Upper lobe of left lung (tissue), 6 donors: Measurements from ENCODE around the gene NAV1. TPM values are rescaled to one million over a fixed set of nuclear protein-coding genes. Genes with fewer than 3 reads are reported as not detected.

Experiments used
- ATAC-seq, 2 donors: fragments of 200-7000 bp; cut with Tn5 transposase; one replicate each; pipeline ENCODE4 v1.9.1; 2022; ENCODE audit warnings: mild to moderate bottlenecking in 2 of 2, moderate library complexity in 2 of 2; ENCODE audit not compliant: low FRiP score in 2 of 2
- DNase-seq, 2 donors: peaks; one replicate each; pipeline ENCODE4 v3.0.0-alpha.2; 2019 to 2020
- H3K27ac ChIP-seq, 4 donors: fragments of 200-600 bp; sonication (generic); one replicate each; pipeline ENCODE4 v1.5.1; 2016 to 2019
- H3K27me3 ChIP-seq, 4 donors: fragments of 200-600 bp; sonication (generic); one replicate each; pipeline ENCODE4 v1.5.1; 2017 to 2019
- H3K36me3 ChIP-seq, 4 donors: fragments of 200-600 bp; sonication (generic); one replicate each; pipeline ENCODE4 v1.5.1; 2016 to 2019
- H3K4me1 ChIP-seq, 4 donors: fragments of 200-600 bp; sonication (generic); one replicate each; pipeline ENCODE4 v1.5.1; 2018 to 2019
- H3K4me3 ChIP-seq, 4 donors: fragments of 200-600 bp; sonication (generic); one replicate each; pipeline ENCODE4 v1.5.1; 2017 to 2019; ENCODE audit warnings: mild to moderate bottlenecking in 2 of 4, moderate library complexity in 1 of 4
- H3K9me3 ChIP-seq, 4 donors: fragments of 200-600 bp; sonication (generic); one replicate each; pipeline ENCODE4 v1.5.1; 2018 to 2019
- EP300 ChIP-seq, 4 donors: sonication (generic); formaldehyde crosslinking; IDR thresholded peaks; one replicate each; pipeline ENCODE4 v1.5.1; 2017; ENCODE audit warnings: antibody characterized with exemption in 4 of 4, control low read depth in 2 of 4
- POLR2A ChIP-seq, 4 donors: fragments of 450-650 bp; IDR thresholded peaks; one replicate each; pipeline ENCODE4 v1.5.1; 2016 to 2017; ENCODE audit warnings: antibody characterized with exemption in 4 of 4, mild to moderate bottlenecking in 2 of 4
- POLR2AphosphoS5 ChIP-seq, 2 donors: sonication (generic); formaldehyde crosslinking; IDR thresholded peaks; one replicate each; pipeline ENCODE4 v1.5.1; 2017; ENCODE audit warnings: antibody characterized with exemption in 2 of 2
- WGBS, 2 donors: methylation state at CpG; one replicate each; pipeline ENCODE4 v1.1.5; 2017 to 2018; 5-methylcytosine and 5-hydroxymethylcytosine counted together
- total RNA-seq, 6 donors: library from RNA; depleted of rRNA in 4 of 6; stranded (reverse); fragments of >200 nt in 4 of 6; gene quantifications; one replicate each; pipeline versions ENCODE4 v1.1.0 to v1.2.1, GENCODE V29; 2016 to 2021
- TF ChIP-seq, protein P1 (sequence below), 6 experiments: fragments of 450-650 bp in 4 of 6; fragments of 200-600 bp in 2 of 6; sonication (generic) in 2 of 6; IDR thresholded peaks; one replicate each; pipeline ENCODE4 v1.5.1; 2016 to 2019; ENCODE audit warnings: antibody characterized with exemption in 6 of 6
- donor health status: DM: no; HTN: no; CAD: no; lungs with moderate emphysema.
- donor health status: DM: no; HTN: yes; CAD: no; lungs with severe emphysema.

Gene NAV1
- total RNA-seq, 6 donors from 2014 or later: 15.2 to 41.0 (median 24.1) TPM

DNA sequence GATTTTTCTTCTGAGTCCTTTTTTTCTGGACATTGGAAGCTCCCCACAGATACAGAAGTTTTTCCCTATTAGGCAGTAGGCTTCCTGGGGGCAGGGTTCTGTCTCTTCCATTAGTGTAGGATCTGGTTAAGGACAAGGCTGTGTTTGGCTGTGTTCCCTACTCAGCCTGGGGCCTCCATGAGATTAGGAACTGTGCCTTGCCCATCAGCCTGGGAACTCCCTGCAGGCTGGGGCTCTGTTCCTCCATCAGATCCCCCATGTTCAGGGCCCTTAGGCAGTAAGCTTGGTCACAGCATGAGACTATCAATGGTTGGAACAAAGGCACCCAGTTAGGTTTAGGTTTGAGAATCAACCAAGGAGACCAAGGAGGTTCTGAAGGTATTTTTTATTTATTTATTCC is 22.7 kb downstream of the NAV1 start:
- no peaks in the 10 kb centered on the region for H3K27me3 ChIP-seq
- H3K27ac ChIP-seq: no peak overlapping the region
- no peaks in the 10 kb centered on the region for H3K9me3 ChIP-seq
- no peak overlapping the region for H3K4me3 ChIP-seq
- peaks cover 23 to 38% (median 35%) of the 10 kb centered on the region in 4 donors for H3K4me1 ChIP-seq
- no peaks in the 10 kb centered on the region for H3K36me3 ChIP-seq
- TF ChIP-seq EP300 (IDR thresholded peaks at IDR 0.05) (no peak), POLR2A (IDR thresholded peaks at IDR 0.05) (no peak), POLR2AphosphoS5 (IDR thresholded peaks at IDR 0.05) (no peak)
- TF ChIP-seq, protein P1, sequence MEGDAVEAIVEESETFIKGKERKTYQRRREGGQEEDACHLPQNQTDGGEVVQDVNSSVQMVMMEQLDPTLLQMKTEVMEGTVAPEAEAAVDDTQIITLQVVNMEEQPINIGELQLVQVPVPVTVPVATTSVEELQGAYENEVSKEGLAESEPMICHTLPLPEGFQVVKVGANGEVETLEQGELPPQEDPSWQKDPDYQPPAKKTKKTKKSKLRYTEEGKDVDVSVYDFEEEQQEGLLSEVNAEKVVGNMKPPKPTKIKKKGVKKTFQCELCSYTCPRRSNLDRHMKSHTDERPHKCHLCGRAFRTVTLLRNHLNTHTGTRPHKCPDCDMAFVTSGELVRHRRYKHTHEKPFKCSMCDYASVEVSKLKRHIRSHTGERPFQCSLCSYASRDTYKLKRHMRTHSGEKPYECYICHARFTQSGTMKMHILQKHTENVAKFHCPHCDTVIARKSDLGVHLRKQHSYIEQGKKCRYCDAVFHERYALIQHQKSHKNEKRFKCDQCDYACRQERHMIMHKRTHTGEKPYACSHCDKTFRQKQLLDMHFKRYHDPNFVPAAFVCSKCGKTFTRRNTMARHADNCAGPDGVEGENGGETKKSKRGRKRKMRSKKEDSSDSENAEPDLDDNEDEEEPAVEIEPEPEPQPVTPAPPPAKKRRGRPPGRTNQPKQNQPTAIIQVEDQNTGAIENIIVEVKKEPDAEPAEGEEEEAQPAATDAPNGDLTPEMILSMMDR (IDR thresholded peaks at IDR 0.05): no peak
- DNase-seq: no peak
- ATAC-seq: no peak

DNA sequence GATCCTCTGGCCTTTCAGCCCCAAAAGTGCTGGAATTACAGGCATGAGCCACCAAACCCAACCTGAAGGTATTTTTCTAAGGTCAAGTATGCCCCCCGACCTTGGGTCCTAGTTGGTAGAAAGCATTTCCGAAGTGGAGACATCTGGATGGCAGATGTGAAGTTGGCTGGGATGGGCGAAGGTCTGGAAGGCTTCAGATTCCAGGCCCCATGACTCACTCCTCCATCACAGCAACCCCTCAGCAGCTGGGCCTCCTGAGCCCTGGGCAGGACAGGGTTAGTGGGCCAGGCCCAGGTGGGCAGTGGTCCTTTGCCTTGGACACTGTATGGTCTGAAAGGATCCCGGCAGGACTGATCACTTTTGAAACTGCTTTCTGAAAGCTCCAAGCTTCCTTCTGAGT is 23.3 kb downstream of the NAV1 start:
- DNase-seq: no peak
- peak overlapping the region in 2 of 4 donors; percentile 15 to 65 for H3K27ac ChIP-seq
- 67 to 86% methylated on average over 4 of the region's 4 CpGs for WGBS, 2 donors

DNA sequence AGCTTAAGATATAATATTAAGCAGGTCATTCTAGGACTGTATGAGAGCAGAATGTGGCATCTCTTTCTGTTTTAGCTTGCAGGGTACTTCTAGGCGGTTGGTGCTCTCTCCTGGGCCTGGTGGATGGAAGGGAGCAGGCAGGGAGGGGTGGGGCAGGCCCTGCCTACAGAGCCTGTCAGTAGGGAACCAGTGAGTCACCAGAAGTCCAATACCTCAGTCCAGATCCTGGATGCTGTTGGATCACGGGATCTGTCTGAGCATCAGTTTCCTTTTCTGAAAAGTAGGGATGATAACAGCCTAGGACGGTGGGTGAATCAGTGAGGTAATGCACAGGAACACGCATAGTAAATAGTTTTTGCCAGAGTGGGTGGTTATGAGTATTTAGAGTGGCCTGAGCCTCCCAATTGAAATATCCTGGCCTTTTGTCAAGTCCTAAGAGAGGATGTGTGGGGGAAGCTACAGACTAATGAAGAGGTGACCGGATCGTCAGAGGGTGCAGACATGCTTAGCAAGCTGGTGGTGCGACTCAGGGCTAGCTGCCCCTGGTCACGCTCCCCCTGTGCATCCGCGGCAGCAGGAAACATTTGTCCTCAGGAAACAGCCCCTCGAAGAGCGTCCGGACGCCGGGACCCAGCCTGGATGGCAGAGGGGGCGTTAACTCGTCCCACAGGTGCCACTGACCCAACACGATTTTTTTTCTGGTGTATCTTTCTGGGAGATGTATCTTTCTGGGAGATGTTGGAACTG is 23.9 kb downstream of the NAV1 start:
- peak in 1 of 2 donors; percentile 63 for DNase-seq
- Histone ChIP-seq H3K4me3 (no peak overlapping the region), H3K4me1 (peaks cover 19 to 38% (median 33%) of the 10 kb centered on the region in 4 donors), H3K36me3 (no peaks in the 10 kb centered on the region), H3K9me3 (no peaks in the 10 kb centered on the region), H3K27ac (peak overlapping the region in 3 of 4 donors; percentile 15 to 65 (median 27)), H3K27me3 (no peaks in the 10 kb centered on the region)
- WGBS, 2 donors: 63 to 75% methylated on average over 15 to 18 of the region's 18 CpGs
- ATAC-seq: peak in 1 of 2 donors; percentile 80
- no peak for TF ChIP-seq POLR2A (IDR thresholded peaks at IDR 0.05)
- no peak for TF ChIP-seq POLR2AphosphoS5 (IDR thresholded peaks at IDR 0.05)
- TF ChIP-seq, protein P1 (IDR thresholded peaks at IDR 0.05): no peak
- no peak for TF ChIP-seq EP300 (IDR thresholded peaks at IDR 0.05)

More for the DNA sequence above, 23.3 kb downstream of the NAV1 start:
- Histone ChIP-seq H3K4me3 (no peak overlapping the region), H3K36me3 (no peaks in the 10 kb centered on the region), H3K4me1 (peaks cover 23 to 38% (median 33%) of the 10 kb centered on the region in 4 donors), H3K27me3 (no peaks in the 10 kb centered on the region), H3K9me3 (no peaks in the 10 kb centered on the region)
- TF ChIP-seq EP300 (IDR thresholded peaks at IDR 0.05) (no peak), POLR2AphosphoS5 (IDR thresholded peaks at IDR 0.05) (no peak), POLR2A (IDR thresholded peaks at IDR 0.05) (no peak)
- TF ChIP-seq, protein P1 (IDR thresholded peaks at IDR 0.05): no peak
- ATAC-seq: peak in 1 of 2 donors; percentile 72

DNA sequence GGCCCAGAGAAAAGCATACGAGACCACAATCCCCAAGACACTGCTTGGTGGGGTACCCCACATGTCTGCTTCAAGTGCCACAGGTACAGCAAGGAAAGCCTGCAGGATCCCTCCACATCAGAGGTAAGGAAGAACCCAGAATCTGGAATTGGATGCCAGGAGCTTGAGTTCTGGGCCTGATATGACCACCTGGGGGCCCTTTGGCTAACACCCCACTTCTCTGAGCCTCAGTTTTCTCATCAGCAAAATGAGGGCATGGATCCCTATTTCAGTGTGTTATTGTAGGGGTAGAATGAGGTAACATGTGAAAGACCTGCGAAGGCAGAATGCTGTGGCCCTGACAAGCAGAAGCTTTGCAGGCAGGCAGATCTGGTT is 24.5 kb downstream of the NAV1 start:
- Histone ChIP-seq H3K4me3 (no peak overlapping the region), H3K27me3 (no peaks in the 10 kb centered on the region), H3K27ac (peak overlapping the region in 1 of 4 donors; percentile 27), H3K36me3 (no peaks in the 10 kb centered on the region), H3K9me3 (no peaks in the 10 kb centered on the region), H3K4me1 (peaks cover 24 to 43% (median 39%) of the 10 kb centered on the region in 4 donors)
- TF ChIP-seq POLR2AphosphoS5 (IDR thresholded peaks at IDR 0.05) (no peak), POLR2A (IDR thresholded peaks at IDR 0.05) (no peak), EP300 (IDR thresholded peaks at IDR 0.05) (no peak)
- TF ChIP-seq, protein P1 (IDR thresholded peaks at IDR 0.05): no peak
- no peak for DNase-seq
- 80 to 82% methylated on average over 1 to 2 of the region's 2 CpGs for WGBS, 2 donors
- no peak for ATAC-seq

DNA sequence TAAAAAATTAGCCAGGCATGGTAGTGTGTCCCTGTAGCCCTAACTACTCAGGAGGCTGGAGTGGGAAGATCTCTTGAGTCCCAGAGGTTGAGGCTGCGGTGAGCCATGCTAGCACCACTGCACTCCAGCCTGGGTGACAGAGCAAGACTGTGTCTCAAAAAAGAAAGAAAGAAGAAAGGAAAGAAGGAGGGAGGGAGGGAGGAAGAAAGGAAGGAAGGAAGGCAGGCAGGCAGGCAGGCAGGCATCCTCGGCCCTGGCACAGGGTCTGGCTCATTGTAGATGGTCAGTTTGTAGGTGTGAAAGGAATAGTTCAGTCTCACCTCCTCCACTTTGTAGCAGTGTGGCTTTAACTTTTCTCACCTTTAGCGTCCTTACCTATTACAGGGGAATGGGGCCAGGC is 25.0 kb downstream of the NAV1 start:
- no peaks in the 10 kb centered on the region for H3K36me3 ChIP-seq
- peaks cover 28 to 49% (median 43%) of the 10 kb centered on the region in 4 donors for H3K4me1 ChIP-seq
- H3K4me3 ChIP-seq: no peak overlapping the region
- TF ChIP-seq POLR2AphosphoS5 (IDR thresholded peaks at IDR 0.05): no peak
- TF ChIP-seq EP300 (IDR thresholded peaks at IDR 0.05): no peak
- TF ChIP-seq, protein P1 (IDR thresholded peaks at IDR 0.05): no peak
- no peak for TF ChIP-seq POLR2A (IDR thresholded peaks at IDR 0.05)
- H3K9me3 ChIP-seq: no peaks in the 10 kb centered on the region
- DNase-seq: no peak
- no peaks in the 10 kb centered on the region for H3K27me3 ChIP-seq
- H3K27ac ChIP-seq: no peak overlapping the region
- 83 to 90% methylated on average over 3 of the region's 3 CpGs for whole genome bisulfite sequencing, 2 donors
- ATAC-seq: no peak
